ENCODE measurements around the gene ETV6.

ETV6 gene

DNA sequence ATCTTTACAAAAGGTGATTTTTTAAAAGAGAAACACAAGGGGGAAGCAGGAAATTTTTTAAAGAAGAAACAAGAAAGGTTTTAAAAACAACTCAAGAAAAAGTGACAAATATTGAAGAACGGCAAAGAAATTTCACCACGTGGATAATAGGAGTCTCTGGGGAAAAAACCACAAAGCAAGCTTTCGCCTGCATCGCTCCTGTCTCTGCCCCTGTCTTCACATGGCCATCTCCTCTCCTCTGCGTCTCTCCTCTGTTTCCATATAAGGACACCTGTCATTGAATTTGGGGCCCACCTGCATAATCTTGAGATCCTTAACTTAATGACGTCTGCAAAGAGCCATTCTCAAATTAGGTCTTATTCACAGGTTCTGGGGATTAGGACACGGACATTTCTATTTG, 175.8 kb downstream of the ETV6 start:
- no peak for DNase-seq (ENCODE audit: low read depth)
- TF ChIP-seq, protein P1, sequence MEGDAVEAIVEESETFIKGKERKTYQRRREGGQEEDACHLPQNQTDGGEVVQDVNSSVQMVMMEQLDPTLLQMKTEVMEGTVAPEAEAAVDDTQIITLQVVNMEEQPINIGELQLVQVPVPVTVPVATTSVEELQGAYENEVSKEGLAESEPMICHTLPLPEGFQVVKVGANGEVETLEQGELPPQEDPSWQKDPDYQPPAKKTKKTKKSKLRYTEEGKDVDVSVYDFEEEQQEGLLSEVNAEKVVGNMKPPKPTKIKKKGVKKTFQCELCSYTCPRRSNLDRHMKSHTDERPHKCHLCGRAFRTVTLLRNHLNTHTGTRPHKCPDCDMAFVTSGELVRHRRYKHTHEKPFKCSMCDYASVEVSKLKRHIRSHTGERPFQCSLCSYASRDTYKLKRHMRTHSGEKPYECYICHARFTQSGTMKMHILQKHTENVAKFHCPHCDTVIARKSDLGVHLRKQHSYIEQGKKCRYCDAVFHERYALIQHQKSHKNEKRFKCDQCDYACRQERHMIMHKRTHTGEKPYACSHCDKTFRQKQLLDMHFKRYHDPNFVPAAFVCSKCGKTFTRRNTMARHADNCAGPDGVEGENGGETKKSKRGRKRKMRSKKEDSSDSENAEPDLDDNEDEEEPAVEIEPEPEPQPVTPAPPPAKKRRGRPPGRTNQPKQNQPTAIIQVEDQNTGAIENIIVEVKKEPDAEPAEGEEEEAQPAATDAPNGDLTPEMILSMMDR (IDR thresholded peaks at IDR 0.05; ENCODE audit: low read depth, low read length, missing control alignments), result no peak
- in situ Hi-C loops (cut with HindIII; ENCODE audit: low sequenced_read_pairs), result no loop called here
- no peak overlapping the region for H3K4me3 ChIP-seq (ENCODE audit: low read depth, low read length)

DNA sequence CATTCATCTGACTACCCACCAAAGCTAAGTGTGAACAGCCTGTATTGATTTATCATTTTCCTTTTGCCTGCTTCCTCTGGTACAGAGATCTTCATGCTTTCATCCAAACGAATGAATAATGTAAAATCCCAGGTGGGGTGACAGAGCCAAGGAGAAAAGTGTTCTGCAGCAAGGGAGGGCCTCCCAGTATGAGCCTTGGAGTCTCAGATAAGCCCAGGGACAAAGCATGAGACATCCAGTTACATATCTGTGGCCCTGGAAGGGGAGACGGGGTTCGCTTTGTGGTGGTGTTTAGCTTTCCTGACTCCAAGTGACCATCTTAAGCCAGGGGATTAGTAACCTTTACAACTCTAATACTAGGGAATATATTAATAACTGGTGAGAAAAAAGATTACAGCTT, 177.1 kb downstream of the ETV6 start:
- in situ Hi-C loops (cut with HindIII; ENCODE audit: low sequenced_read_pairs), result no loop called here
- no peak for DNase-seq (ENCODE audit: low read depth)
- TF ChIP-seq, protein P1 (IDR thresholded peaks at IDR 0.05; ENCODE audit: low read depth, low read length, missing control alignments), result no peak
- H3K4me3 ChIP-seq (ENCODE audit: low read depth, low read length), result no peak overlapping the region

DNA sequence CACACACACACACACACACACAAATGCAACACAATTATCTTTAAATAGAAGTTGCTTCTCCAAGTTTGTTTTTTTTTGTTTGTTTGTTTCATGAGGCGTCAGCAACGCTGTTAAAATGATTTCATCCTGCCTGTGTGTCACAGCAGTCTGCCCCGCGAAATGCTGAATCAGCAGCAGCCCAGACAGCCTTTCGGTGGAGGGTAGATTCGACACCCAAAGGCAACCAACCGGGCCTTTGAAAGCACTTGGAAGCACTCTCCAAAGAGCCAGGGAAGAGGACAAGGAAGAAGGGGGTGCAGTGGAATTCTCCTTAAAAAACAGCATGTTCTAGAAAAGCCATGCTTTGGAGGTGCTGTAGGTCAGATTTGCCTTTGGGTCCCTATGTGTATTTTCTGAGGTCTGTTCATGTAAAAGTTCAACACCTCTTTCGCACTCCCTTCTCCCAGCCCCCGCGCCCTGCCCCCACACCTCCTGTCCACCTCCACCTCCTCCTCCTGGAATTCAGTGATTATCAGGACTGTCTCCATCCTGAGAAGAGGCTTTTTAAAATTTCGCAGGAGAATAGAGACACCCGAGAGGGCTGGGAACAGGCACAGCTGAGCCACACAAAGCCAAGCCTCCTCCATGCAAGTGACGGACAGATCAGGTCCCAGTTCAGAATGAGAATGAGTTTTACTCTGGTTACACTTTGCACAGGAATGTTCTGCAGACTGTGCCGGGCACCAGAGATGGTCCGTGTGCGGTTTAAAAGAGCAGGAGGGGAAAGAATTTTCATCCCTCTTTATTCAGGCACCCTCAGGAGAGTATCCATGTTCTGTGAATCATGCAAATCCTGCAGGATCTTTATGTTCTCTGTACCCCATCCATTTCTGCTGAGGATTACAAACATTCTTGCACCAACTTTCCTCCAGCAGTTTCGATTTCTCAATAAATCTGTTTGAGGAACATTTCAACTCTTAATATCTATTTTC, 177.9 kb downstream of the ETV6 start:
- in situ Hi-C loops (cut with HindIII; ENCODE audit: low sequenced_read_pairs), result no loop called here
- H3K4me3 ChIP-seq (ENCODE audit: low read depth, low read length), result no peak overlapping the region
- no peak for DNase-seq (ENCODE audit: low read depth)
- TF ChIP-seq, protein P1 (IDR thresholded peaks at IDR 0.05; ENCODE audit: low read depth, low read length, missing control alignments), result no peak

DNA sequence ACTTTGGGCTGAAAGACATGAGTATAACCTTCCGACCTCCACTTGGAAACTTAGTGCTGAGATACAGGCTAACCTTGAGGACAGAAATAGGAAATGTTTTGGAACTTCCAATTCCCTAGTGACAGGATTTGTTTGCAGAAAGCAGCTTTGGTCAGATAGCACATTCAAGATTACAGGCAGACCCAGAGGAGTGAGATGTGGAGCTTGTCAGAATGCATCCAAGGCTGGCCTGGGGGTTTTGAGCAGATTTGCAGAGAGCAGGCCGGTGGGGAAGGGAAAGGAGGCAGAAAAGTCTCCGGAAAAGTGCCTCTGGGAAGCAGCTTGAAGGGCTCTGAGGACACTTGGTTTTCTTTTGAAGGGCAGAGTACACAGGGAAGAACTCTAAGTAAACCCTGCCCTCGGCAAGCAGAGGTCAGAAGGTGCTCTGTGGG, 180.3 kb downstream of the ETV6 start:
- TF ChIP-seq, protein P1 (IDR thresholded peaks at IDR 0.05; ENCODE audit: low read depth, low read length, missing control alignments), result no peak
- no peak for DNase-seq (ENCODE audit: low read depth)
- H3K4me3 ChIP-seq (ENCODE audit: low read depth, low read length), result no peak overlapping the region
- in situ Hi-C loops (cut with HindIII; ENCODE audit: low sequenced_read_pairs), result no loop called here

DNA sequence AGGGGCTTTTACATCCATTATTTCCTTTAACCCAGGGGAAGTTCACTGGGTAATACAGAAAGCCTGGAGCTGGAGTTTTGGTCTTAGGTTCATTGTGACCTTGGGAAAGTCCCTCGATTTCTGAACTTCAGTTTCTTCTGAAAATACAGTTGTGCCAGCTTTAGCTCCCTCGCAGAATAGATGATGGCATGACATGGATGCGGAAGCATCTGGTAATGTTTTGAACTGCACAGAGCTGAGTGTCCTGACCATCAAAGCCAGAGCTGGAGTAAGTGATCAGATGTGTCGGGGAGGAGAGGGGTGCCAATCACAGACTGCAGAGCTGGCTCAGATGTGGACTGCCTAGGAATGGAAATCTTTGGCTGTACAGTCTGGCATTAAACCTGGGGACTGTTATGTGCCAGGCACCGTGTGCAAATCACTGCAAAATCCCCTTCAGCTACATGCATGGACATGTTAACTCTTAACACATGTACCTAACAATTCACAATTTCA, 180.9 kb downstream of the ETV6 start:
- in situ Hi-C loops (cut with HindIII; ENCODE audit: low sequenced_read_pairs), result no loop called here
- no peak for DNase-seq (ENCODE audit: low read depth)
- TF ChIP-seq, protein P1 (IDR thresholded peaks at IDR 0.05; ENCODE audit: low read depth, low read length, missing control alignments), result no peak
- no peak overlapping the region for H3K4me3 ChIP-seq (ENCODE audit: low read depth, low read length)

DNA sequence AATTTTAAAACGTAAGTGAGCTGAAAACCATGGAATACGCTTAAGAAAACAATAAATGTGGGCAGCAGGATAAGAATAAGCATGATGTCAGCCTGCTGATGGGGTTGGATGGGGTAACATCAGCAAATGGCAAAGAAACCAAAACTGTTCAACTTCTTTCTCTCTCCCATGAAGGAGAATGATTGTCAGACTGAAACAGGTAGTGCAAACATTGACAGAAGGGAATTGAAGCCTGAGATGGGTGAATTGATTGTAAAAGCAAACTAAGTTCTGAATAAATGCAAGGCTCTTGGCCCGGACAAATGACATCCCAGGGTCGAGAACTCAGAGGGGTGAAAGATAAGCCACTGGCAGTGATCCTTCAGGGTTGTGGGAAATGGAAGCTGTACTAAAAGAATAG, 182.6 kb downstream of the ETV6 start:
- no peak for DNase-seq (ENCODE audit: low read depth)
- TF ChIP-seq, protein P1 (IDR thresholded peaks at IDR 0.05; ENCODE audit: low read depth, low read length, missing control alignments), result no peak
- in situ Hi-C loops (cut with HindIII; ENCODE audit: low sequenced_read_pairs), result no loop called here
- no peak overlapping the region for H3K4me3 ChIP-seq (ENCODE audit: low read depth, low read length)

Measured in astrocyte of the cerebellum (primary cell).